Middle frontal gyrus (tissue), 1 donor: ENCODE measurements around the gene CENPVL3.
"Not testable (repeated sequence)": the region's sequence is repeated elsewhere in the genome, so short reads cannot be mapped to it uniquely, and the experiment has no call there.

ENCODE experiments used
- DNase-seq: peaks from one replicate; pipeline ENCODE4 v3.0.0-alpha.2; 2015; ENCODE audit warnings: low spot score; ENCODE audit errors: extremely low spot score

Gene CENPVL3

GRCh38 chrX:51618241-51619155 lies at the start of gene CENPVL3:
CENPVL3 (minus strand) TSS chrX:51618912; CDS start chrX:51618873, 39 bp downstream.
- not testable (repeated sequence) for DNase-seq

DNA sequence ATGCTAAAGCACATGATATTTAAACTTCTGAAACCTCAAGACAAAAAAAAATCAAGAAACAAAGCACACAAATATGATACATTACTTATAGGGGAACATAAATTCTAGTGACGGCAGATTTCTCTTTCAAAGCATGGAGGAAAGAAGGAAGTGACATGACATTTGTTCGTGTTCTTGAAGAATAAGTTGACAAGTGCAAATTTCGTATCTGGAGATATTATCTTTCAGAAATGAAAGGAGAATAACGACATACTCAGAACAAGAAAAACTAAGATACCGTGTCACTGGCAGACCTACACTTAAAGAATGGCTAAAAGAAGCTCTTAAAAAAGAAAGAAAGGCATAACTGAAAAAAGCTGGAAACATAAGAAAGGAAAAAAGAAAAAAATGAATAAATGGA lies 47.3 kb upstream of the CENPVL3 start:
- DNase-seq = no peak

GRCh38 chrX:51643377-51643776 lies 24.7 kb upstream of the CENPVL3 start:
- DNase-seq = no peak

DNA sequence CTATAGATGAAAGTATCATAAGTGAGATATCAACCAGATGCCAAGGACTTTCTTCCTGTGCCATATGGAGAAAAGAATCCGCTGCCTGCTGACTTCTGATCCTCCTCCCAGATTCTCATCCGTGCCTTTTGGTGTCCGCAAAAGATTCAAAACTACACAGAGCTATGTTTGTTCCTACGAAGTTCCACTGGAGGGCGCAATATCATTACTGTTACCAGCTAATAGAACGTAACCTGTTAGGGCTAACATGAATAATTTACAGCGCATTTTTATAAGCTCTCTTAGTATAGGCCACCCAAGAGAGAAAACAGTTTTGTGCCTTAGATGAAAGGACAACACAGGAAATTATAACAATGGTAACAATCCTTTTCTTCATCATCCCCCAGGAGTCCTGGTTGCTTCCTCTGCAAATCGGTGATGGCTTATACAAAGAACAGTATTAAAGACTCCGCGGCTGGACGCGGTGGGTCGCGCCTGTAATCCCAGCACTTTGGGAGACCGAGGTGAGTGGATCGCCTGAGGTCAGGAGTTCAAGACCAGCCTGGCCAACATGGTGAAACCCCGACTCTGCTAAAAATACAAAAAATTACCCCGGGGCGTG lies 22.8 kb upstream of the CENPVL3 start:
- peak; percentile 16 for DNase-seq

GRCh38 chrX:51636511-51636910 lies 17.8 kb upstream of the CENPVL3 start:
- DNase-seq = not testable (repeated sequence)

DNA sequence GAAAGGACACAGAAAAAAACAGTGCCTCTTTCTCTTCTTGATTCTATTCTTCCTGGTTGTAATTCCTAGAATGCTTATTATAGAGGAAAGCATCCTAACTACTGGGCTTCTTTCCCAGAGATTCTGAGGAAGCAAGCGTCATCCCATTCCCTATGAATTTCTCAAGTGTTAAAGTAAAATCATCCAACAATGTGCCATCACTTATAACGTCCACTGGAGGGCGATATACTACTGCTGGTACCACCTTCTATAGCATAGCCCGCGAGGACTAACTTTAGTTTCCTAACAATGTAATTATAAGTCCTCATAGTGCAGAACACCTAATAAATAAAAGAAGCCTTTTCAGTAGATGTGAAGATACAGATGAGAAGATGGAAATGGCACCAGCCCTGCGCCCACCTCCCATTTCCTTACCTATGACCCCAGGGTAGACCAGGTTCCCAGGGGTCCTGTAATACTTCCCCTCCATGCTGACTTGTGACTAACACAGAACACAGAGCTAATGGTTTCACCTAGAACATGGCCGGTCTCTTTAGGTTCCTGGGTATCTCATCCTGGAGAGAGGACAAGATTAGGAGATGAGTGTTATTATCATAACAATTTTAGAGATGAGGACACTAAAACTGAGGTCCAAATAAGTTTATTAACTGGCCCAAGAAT lies 4.2 kb downstream of the CENPVL3 start:
- no peak for DNase-seq

DNA sequence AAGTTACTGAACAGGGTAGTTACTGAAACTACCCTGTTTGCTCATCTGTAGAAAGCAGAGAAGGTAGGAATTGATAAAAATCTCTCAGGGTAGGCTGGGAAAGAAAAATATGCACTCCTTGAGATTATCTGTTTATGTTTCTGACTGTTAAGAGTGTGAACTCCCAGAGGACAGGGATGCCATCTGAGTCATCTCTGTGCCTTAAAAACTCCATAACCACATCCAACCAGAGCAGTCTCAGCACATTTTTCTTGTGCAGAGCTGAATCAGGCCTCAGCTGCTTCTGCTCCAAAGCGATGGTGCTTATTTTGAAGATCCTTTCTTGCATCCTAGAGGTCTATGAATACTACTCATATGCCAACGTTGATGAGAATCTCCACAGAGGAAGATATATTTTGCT lies 9.9 kb downstream of the CENPVL3 start:
- DNase-seq = no peak

- no peak for DNase-seq
Measured at GRCh38 chrX:51608126-51608525, 10.6 kb downstream of the CENPVL3 start.

DNA sequence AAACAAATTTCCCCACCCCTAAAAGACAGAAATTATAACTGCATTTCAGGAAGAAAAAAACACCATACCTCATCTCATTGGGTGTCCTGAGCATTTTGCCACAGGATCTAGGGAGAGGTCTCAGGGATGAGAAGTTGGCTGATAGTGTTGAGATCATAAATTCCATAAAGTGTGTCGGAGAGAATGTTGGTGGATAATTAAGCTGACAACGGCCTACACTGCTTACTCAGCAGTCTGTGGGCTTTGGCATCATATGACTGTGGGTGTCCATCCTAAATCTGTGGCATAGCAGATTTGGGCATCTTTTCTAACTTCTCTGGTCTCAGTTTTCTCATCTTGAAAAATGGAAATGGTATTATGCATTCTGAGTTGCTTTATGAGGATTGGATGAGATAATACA lies 12.3 kb downstream of the CENPVL3 start:
- DNase-seq = no peak

GRCh38 chrX:51598899-51599298 lies 19.8 kb downstream of the CENPVL3 start:
- no peak for DNase-seq

GRCh38 chrX:51571874-51572273 lies 46.8 kb downstream of the CENPVL3 start:
- no peak for DNase-seq

- no peak for DNase-seq
Measured at GRCh38 chrX:51569561-51569960, 49.2 kb downstream of the CENPVL3 start.

- DNase-seq = no peak
Measured at GRCh38 chrX:51568586-51568985, 50.1 kb downstream of the CENPVL3 start.
